Measurements from ENCODE around the gene FOXN3.
A peak's percentile ranks its signal among the peaks of the same experiment; 100 is the strongest.

The FOXN3 gene

GRCh38 chr14:89277203-89277602 lies 139.8 kb downstream of the FOXN3 start:
- no peak for DNase-seq (ENCODE audit: low read depth, low spot score)

DNA sequence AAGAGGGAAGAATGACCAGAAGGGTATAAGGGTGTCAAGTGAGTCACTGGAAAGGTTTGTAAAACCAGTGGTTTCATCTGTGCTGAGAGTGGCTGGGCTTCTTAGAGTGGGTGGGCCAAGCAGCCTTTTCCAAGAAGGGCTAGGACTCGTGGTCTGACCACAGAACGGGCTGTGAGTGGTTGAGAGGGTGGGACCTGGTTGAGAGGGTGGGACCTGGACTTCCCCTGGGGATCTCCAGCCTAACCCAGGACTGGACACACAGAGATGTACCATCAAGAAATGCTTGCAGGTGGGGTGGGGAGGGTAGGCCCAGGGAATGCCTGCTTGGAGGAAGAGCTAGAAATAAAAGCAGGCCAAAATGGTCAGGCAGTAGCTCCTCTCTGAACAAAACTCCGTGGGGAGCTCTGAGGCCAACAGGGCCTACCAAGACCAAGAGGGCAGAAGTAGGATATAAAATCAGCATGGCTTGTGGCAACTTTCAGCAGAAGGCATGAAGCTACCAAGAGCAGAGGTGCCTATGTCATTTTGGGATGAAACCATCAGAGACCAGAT lies 140.5 kb downstream of the FOXN3 start:
- no peak for DNase-seq (ENCODE audit: low read depth, low spot score)

GRCh38 chr14:89270439-89271227 lies 146.4 kb downstream of the FOXN3 start:
- DNase-seq (ENCODE audit: low read depth, low spot score) = no peak

- no peak for DNase-seq (ENCODE audit: low read depth, low spot score)
These were observed 147.6 kb downstream of the FOXN3 start for GRCh38 chr14:89269404-89269803.

DNA sequence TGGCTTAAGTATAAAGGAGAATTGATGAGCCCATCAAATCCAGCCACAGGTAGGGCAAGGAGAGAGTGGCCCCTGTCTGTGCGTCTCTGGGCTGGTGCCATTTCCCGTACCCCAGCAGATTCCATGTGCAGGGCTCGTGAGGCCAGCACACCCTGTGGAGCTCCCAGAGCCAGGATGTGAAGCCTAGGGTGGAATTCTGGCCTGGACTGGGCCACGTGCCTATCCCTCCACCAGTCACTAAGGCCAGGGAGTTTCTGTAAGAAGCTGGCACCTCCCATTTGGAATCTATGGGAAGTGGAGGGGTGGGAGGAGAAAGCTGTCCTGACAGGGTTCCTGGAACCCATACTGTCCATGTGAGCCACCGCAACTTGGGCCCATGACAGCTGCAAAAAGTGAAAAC lies 148.5 kb downstream of the FOXN3 start:
- no peak for DNase-seq (ENCODE audit: low read depth, low spot score)

GRCh38 chr14:89267656-89268055 lies 149.4 kb downstream of the FOXN3 start:
- no peak for DNase-seq (ENCODE audit: low read depth, low spot score)

DNA sequence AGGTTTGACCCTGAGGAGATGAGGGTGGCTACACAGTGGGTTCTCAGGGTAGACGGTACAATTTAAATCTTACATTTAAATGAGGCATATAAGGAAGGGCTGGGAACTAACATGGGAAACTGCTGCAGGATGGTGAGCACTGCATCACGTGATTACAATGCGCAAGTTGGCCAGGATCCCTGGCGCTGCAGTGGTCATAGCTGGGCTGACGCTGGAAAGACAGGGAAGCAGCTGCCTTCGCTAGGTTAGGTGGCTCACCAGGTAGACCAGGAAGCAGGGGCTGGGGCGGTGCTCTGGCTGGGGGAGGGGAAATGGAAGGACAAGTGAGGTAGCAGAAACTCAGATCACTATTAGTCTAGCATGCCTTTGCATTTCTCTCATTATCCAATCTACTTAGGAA lies 149.9 kb downstream of the FOXN3 start:
- no peak for DNase-seq (ENCODE audit: low read depth, low spot score)

GRCh38 chr14:89266754-89267153 lies 150.3 kb downstream of the FOXN3 start:
- DNase-seq (ENCODE audit: low read depth, low spot score) = no peak

DNA sequence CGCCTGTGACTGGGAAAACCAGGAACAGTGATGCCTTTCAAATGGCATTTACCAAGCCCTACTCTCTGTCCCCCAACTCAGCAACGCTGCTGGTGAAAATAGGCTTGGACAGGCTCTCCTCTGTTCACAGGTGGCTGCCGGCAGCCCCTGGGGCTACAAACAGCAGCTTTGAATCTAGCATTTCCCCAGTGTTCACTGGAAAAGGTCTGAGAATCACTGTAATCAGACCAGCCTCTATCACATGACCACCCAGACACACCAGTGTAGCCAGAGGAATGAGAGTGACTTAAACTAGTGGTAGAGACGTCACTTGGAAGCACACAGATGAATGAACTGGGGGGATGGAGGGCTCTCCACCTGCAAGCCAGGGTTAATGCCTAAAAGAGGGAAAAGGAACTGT lies 151.8 kb downstream of the FOXN3 start:
- DNase-seq (ENCODE audit: low read depth, low spot score) = peak; percentile 23

DNA sequence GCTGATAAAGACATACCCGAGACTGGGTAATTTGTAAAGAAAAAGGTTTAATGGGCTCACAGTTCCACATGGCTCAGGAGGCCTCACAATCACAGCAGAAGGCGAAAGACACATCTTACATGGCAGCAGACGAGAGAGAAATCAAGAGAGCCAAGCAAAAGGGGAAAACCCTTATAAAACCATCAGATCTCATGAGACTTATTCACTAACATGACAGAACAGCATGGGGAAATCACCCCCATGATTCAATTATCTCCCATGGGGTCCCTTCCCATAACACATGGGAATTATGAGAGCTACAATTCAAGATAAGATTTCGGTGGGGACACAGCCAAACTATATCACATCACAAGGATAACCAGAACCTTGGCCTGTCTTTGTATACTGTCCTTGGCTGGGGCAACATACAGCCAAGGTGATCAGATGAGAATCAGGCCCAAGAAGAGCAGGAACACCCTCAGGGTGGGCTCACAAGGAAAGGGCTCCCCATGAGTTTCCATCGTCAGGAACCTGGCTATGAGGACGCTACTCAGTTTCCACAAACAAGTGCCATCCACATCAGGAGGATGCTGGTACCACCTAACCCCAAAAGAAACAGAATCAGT lies 152.7 kb downstream of the FOXN3 start:
- no peak for DNase-seq (ENCODE audit: low read depth, low spot score)

- no peak for DNase-seq (ENCODE audit: low read depth, low spot score)
These were observed 155.0 kb downstream of the FOXN3 start for GRCh38 chr14:89262041-89262440.

DNA sequence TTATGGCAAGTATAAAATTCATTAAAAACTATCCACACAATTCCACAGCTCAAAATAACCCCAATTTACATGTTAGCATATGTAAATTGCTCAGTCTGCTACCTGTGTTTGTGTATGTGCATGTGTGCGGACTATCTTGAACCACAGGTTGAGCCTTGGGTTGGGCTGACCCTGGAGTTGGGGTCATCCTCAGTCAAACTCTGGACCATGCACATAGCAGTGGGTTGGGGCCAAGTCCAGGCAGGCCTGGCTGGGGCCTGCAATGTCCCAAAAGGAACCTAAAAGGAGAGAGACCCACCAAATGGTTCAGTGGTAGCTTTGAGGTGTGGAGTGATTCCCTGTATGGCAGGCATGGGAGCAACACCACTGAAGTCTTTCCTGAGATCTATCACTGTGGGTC lies 156.1 kb downstream of the FOXN3 start:
- DNase-seq (ENCODE audit: low read depth, low spot score) = no peak

DNA sequence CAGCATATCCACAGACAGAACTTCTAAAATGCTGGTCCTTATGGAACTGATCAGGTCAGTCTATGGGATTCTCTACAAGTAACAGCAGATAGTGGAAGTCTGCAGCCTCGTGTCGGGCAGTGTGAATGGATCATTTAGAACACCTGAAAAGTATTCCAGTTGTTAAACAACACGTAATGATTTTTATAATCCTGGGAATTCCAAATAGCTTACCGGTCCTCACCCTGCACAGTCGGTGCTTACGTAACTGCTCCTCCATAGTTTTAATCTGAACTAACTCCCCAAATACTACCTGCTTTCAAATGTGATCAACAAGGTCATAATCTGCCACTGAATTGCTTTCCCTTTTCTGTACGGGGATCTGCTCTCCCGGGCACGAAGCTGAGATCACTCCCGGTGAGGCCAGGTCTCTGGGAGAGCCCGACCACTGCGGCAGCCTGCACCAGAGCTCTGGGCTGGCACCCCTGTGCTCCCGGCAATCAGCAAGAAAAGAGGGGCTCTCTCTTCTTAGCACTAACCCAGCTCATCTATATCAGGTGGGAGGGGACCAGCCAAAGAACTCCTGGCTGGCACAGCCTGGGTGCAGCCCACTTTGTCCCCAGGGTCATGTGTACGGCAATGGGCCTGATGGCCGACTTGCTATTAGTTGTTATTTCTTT lies 157.0 kb downstream of the FOXN3 start:
- no peak for DNase-seq (ENCODE audit: low read depth, low spot score)

- DNase-seq (ENCODE audit: low read depth, low spot score) = no peak
These were observed 158.2 kb downstream of the FOXN3 start for GRCh38 chr14:89258728-89259273.

DNA sequence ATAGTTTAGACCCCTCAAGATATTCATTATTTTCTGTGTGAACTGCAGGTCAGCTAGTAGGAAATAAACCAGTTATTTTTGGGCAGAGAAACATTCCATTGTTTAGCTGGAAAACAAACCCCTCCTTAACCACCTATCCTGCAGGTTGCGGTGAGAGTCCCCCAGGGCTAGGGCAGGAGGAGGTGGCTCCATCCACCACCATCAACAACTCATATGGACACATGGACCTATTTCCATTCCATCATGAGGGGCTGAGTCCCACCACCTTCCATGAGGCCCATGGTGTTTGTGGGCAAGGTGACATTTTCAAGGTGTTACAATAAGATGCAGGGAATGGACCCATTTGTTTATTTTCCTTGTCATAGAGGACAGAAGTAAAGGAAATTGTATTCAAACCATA lies 160.1 kb downstream of the FOXN3 start:
- DNase-seq (ENCODE audit: low read depth, low spot score) = no peak

GRCh38 chr14:89256283-89256682 lies 160.8 kb downstream of the FOXN3 start:
- DNase-seq (ENCODE audit: low read depth, low spot score) = no peak

DNA sequence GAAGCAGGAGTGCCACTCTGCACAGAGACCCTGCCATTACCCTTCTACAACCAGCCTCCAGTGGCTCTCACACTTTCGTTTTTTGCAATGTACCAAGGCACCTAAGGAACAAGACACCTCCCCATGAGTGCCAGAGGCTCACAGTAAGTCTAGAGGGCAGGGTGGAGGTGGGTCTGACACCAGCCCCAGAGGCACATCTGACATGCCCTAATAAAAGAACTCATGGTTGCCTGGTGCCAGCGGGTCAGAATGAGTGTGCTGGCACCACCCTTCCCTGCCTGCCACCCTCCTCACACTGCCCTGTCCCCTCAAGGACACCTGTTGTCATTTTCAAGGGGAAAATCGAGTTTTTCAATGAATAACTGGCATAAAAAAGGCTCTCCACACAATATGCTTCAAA lies 161.2 kb downstream of the FOXN3 start:
- no peak for DNase-seq (ENCODE audit: low read depth, low spot score)

DNA sequence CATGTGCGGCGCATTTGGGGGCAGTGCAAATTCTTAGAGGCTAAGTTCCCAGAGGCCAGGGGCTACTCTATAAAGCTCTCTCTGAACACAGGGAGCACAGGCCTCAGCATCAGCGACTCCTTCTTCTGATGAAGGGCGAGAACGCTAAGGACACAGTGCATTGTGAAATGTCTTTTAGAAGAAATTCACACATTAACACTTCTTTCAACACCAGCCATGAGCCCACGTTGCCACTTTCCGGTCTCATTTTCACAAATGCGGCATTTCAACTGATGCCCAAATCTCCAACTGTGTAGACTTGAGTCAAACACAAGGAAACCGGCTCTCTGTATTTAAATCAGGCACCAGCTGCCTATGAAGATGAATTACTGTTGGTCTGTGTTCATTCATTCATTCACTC lies 162.0 kb downstream of the FOXN3 start:
- no peak for DNase-seq (ENCODE audit: low read depth, low spot score)

DNA sequence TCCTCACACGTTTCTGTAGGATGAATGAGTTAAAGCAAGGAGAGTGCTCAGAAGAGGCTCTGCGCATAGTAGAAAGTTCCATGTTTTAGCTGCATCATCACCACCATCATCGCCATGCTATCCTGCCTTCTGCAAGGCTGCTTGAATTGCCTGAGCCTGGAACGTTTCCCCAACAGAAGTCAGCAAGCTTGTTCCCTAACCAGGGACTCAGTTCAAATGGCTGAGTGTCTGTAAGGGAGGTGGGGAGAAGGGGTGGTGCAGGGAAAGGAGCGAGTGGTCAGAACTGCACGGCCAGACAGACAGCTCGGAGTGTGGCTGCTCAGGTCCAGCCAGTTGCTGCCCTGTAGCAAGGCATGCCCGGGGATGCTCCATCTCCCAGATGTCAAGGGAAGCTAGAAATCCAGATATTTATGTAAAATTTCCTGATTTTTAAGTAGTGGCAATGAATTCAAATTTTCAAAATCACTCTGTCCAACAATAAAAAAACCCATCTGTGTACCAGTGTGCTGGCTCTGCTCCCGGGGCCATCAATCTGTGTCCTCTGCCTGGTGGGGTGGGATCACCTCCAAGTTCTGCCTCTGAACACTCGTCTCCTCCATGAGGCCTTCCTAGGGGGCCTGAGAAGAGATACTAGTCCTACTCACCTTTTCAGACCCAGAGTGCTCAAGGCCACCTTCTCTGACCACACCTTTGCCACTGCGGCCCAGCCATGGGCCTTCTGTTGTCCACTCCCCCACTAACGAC lies 162.7 kb downstream of the FOXN3 start:
- DNase-seq (ENCODE audit: low read depth, low spot score) = no peak

DNA sequence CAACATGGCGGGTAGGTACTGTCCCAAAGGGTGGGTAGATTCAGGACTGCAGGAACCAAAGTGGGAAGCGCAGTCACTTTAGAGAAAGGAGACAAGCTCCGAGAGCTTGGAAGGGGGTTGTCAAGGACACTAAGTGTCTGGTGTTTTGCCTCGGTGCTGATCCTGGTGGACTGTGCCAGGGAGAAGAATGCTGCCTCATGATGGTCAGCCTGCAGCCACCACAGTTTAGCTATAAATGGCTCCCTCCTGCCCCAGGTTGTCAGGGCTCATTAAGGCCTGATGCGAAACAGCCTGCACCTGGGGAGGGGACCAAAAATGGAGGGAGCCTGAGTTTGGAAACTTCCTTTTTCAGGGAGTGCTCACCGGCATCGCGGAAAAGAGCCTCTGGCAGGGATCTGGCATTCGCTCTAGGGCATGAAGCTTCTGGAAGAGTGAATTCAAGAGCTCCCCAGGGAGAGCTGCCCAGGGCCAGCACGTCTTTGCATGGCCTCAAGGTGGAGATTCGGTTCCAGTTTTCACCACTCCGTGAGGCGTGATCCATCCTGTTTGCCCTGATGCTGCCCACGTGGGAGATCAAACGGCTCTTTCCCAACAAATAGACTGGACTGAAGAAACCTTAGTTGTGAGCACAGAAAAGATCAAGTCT lies 164.0 kb downstream of the FOXN3 start:
- DNase-seq (ENCODE audit: low read depth, low spot score) = peak; percentile 79

DNA sequence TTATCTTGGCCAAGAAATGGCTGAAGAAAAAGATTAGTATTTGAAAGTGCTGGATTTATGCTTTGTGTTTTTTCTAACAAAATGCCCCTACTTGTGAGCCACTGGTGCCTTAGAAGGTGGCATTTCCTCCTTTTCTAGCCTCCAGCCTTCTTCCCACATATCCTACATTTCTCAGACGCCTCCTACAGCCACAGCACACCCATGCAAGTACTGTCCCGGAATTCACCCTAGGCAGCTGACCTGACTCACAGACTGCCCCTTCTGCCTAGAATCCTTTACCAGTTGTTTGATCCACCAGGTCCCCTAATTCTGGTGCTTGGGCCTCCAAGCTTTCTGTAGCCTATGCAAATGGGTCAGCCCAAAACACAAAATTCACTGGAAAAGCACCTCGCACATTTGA lies 166.0 kb downstream of the FOXN3 start:
- DNase-seq (ENCODE audit: low read depth, low spot score) = peak; percentile 53

Measured in ELF-1 (cell line).